ENCODE results near the gene PLAAT2. TPM values are rescaled to one million over a fixed set of nuclear protein-coding genes. Genes with fewer than 3 reads are reported as not detected.
"Not testable (repeated sequence)": the region's sequence is repeated elsewhere in the genome, so short reads cannot be mapped to it uniquely, and the experiment has no call there.

PLAAT2 gene
- total and polyA plus RNA-seq, 12 donors, result 0.35 to 3.7 TPM; not detected in 10

GRCh38 chr11:63608353-63609345 lies 45.5 kb upstream of the PLAAT2 start:
- H3K27ac ChIP-seq, result peak overlapping the region; percentile 38 to 95 (median 78)
- ATAC-seq, result no peak
- no peak for DNase-seq
- 75 to 78% methylated on average over 11 of the region's 11 CpGs for WGBS, 2 donors
- TF ChIP-seq CTCF (IDR thresholded peaks at IDR 0.05), result no peak
- H3K4me1 ChIP-seq, result peaks cover 11 to 59% (median 50%) of the 10 kb centered on the region in 9 donors
- peaks cover 0 to 8% (median 0%) of the 10 kb centered on the region in 9 donors for H3K36me3 ChIP-seq
- intact Hi-C loops (cut with DNase I), result loop anchor here in 1 of 10 donors (5.0 kb wide), 1 partner anchor 36 kb away; no protein-coding TSS in a partner anchor
- peaks cover 0 to 11% (median 0%) of the 10 kb centered on the region in 7 donors for H3K27me3 ChIP-seq
- no peaks in the 10 kb centered on the region for H3K9me3 ChIP-seq
- no peak overlapping the region for H3K4me3 ChIP-seq

- 51 to 54% methylated on average over 3 of the region's 3 CpGs for WGBS, 2 donors
- no peaks in the 10 kb centered on the region for H3K9me3 ChIP-seq
- intact Hi-C loops (cut with DNase I), result no loop called here
- H3K4me1 ChIP-seq, result peaks cover 0 to 27% (median 22%) of the 10 kb centered on the region in 9 donors
- no peak overlapping the region for H3K4me3 ChIP-seq
- no peak for TF ChIP-seq CTCF (IDR thresholded peaks at IDR 0.05)
- H3K36me3 ChIP-seq, result peaks cover 0 to 14% (median 0%) of the 10 kb centered on the region in 9 donors
- H3K27ac ChIP-seq, result peak overlapping the region in 8 of 10 donors; percentile 38 to 78 (median 58)
- no peaks in the 10 kb centered on the region for H3K27me3 ChIP-seq
- ATAC-seq (peak; percentile 32 to 62 (median 46)), DNase-seq (no peak)
These were observed 40.0 kb upstream of the PLAAT2 start for GRCh38 chr11:63603180-63603518.

- ATAC-seq (peak in 4 of 8 donors; percentile 11 to 46 (median 33)), DNase-seq (peak in 1 of 2 donors; percentile 26)
- 76 to 84% methylated on average over 11 of the region's 11 CpGs for WGBS, 2 donors
- Histone ChIP-seq H3K27ac (peak overlapping the region in 9 of 10 donors; percentile 38 to 78 (median 61)), H3K4me1 (peaks cover 0 to 27% (median 22%) of the 10 kb centered on the region in 9 donors), H3K36me3 (peaks cover 0 to 20% (median under 1%) of the 10 kb centered on the region in 9 donors)
- intact Hi-C loops (cut with DNase I); H3K4me3 ChIP-seq; H3K27me3 ChIP-seq; H3K9me3 ChIP-seq: not testable (repeated sequence)
These were observed 39.4 kb upstream of the PLAAT2 start for GRCh38 chr11:63602290-63603179.

- Histone ChIP-seq H3K27me3 (no peaks in the 10 kb centered on the region), H3K4me1 (peaks cover 0 to 27% (median 22%) of the 10 kb centered on the region in 9 donors), H3K9me3 (no peaks in the 10 kb centered on the region), H3K36me3 (peaks cover 0 to 40% (median 14%) of the 10 kb centered on the region in 9 donors), H3K27ac (no peak overlapping the region), H3K4me3 (no peak overlapping the region)
- intact Hi-C loops (cut with DNase I), result no loop called here
- ATAC-seq, result no peak
- no peak for TF ChIP-seq CTCF (IDR thresholded peaks at IDR 0.05)
- no peak for DNase-seq
- 84% methylated on average over 7 of the region's 7 CpGs for WGBS, 2 donors
These were observed 36.3 kb upstream of the PLAAT2 start for GRCh38 chr11:63599211-63600122.
